Diencephalon (tissue), 1 donor: ENCODE results near the gene ALDOC. TPM values are rescaled to one million over a fixed set of nuclear protein-coding genes. Genes with fewer than 3 reads are reported as not detected.

Experiments
- total RNA-seq: library from RNA; depleted of rRNA; stranded (reverse); fragments of >200 nt; gene quantifications from one replicate; pipeline ENCODE4 v1.2.3, GENCODE V29; 2014

Gene ALDOC
- 249 TPM for total RNA-seq

DNA sequence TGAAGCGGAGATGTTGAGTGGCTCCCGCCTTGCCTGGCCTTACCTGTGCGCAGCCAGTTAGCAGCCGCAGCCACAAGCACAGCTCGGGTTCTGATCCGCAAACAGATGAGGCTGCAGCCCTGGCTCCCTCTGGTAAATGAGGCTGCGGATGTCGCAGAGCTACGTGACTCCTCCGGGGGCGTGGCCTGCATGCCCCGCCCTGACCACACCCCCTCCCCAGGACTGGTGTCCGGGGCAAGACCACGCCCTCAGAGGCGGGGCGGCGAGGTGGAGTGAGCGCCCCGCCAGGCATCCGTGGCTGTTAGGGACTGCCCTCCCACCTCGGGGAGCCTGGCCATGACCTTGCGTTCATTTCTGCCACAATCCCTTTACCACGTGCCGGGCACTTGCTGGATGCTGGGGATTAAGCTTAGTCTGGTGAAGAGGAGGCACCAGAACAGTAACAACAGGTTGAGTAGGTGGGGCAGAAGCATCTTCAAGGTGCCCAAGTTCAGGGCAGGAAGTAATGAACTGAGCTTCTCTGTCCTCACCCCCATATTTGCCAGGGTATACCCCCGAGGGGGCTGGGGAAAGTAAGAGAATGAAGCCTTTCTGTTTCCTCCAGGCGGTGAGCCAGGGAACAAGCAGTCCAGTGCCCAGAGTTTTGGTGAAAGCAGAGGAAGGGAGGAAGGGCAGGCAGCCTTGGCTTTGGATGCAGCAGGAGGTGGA is at the start of gene ALDOC:
TSS of gene ALDOC (minus strand) at position 138 of the 708 bp plus-strand sequence. CDS start 1,363 bp downstream, outside the sequence.

DNA sequence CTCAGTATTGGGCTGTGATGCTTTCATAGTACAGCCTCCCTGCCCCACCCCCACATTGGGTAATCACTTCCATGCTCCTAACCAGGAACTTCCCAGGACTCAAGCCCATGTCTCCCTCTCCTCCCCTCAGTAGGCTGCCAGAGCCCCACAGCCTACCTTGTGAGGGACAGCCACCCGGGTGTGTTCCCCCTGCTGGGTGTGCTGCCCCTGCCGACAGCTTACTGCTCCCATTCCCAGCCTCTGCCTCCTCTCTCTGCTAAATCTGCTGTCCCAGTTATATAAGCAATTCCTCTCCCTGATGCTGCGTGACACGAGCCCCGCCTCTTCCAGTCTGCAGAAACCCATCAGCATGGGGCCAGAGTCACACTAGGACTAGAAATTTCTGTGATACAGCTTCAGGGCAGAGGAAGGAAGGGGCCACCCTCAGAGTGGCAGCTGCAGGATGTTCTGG is 37.3 kb upstream of the ALDOC start, which contains the start of gene RSKR:
TSS of gene RSKR (minus strand) at position 255 of the 451 bp plus-strand sequence. CDS start at position 231, 24 bp downstream.

DNA sequence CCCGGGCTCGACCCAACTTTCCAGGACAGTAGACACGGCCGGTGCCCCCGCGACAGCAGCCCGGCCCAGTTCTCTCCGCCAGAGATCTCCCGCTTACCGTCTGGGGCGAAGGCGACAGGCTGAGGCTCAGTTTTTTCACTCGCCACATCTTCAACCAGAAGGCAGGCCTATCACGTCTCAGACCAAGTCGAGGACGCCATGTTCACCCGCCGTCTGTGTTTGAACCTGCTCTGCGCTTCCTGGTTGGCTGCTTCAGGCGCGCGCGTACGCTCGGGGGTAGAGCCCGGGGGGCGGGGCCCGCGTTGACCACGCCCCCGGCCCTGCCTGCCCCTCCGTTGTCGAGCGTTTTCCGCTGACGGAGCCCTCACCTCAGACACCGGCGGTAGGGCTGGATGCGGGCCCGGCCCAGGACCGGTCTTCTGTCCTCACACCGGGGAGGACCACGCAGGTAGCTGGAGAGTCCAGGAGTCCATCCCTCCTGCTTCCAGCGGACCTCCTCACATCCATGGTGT is 22.2 kb upstream of the ALDOC start, which contains the start of gene SPAG5:
TSS of gene SPAG5 (minus strand) at position 227 of the 512 bp plus-strand sequence. CDS start at position 148, 79 bp downstream.

DNA sequence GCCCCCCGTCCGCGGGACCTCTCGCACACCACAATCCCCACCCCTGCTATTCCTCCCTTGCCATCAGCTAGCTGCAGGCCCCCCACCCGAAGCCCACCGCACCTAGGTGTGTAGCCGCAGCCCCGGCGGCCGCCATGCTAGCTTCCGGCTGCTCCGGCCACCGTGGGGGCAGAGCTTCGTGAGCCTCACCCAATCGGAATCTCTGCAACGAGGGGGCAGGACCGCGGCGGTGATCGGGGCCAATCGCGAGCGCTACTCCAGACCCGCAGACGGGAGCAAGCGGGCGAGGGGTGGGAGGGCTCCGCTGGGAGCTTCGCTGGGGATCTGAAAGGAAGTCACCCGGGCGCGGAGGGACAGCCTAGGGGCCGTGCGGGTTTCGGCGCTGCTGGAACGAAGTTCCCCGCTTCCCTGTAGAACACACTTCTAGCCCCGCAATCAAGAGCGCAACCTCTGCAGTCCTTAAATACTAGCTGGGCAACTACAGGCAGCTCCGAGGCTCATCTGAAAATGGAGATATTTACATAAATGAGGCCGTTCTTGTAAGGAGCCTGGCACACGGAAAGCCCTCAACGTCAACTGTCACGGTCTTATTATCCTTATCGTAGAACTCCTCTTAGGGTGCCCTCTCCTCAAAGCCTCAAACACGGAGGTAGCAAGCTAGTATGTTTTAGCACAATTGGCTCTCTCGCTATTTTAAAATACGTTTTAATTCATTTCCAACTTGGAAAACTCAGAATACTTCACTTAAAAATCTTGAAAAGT is 5.2 kb downstream of the ALDOC start, which contains the start of gene PIGS:
TSS of gene PIGS (minus strand) at position 164 of the 762 bp plus-strand sequence. CDS start at position 136, 28 bp downstream.

DNA sequence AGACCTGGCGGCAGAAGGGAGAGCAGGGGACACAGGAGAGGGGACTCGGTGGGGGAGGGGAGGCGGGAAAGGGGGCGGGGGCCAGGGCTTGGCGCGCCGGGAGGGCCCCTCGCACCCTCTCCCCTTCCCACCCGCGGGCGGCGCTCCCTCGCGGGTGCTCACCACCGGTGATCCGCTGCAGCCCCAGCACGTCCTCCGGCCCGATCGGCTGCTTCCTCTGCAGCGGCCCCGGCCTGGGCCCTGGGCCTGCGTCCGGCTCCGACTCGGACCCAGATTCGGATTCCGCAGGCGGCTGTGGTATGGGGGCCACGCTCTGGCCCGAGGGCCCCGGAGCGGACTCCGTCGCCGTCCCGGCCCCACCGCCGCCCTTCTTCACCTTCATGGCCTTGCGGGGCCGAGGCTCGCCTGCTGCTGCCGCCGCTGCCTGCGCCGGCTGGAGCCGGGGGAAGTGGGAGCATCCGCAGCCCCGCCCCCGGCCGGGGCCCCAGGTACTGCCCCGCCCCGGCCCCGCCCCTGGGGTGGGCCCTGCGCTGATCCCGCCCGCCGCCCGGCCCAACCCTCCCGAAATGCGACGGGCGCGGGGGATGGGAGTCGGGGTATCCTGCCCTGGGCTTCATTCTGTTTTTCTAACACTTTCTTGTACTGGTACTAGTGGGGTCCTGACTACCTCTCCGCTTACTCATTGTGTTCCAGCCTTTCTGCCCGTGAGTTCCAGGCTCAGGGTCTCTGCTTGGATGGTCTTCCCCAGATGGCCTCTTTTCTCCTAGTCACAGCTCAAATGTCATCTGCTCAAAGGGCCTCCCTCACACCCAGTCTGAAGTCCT is 24.3 kb downstream of the ALDOC start, which contains the start of gene UNC119:
TSS of gene UNC119 (minus strand) at position 449 of the 824 bp plus-strand sequence. CDS start at position 382, 67 bp downstream.

Other genes with a start within 250 kb of the ALDOC start
- 33.7 TPM for gene IFT20, start 241.4 kb downstream of the ALDOC start, total RNA-seq
- 39.2 TPM for gene TNFAIP1, start 241.1 kb downstream of the ALDOC start, total RNA-seq
- gene POLDIP2, start 219.4 kb downstream of the ALDOC start, total RNA-seq: 49.4 TPM
- gene SEBOX, start 211.7 kb downstream of the ALDOC start, total RNA-seq: not detected
- 0.69 TPM for gene VTN, start 206.6 kb downstream of the ALDOC start, total RNA-seq
- 32.8 TPM for gene SARM1, start 205.2 kb downstream of the ALDOC start, total RNA-seq
- gene SLC46A1, start 170.7 kb downstream of the ALDOC start, total RNA-seq: 18.2 TPM
- gene SLC13A2, start 103.3 kb downstream of the ALDOC start, total RNA-seq: not detected
- gene FOXN1, start 70.5 kb downstream of the ALDOC start, total RNA-seq: not detected
- 35.8 TPM for gene UNC119, start 24.3 kb downstream of the ALDOC start, total RNA-seq
- gene PIGS, start 5.4 kb downstream of the ALDOC start, total RNA-seq: 30.2 TPM
- 9.7 TPM for gene SPAG5, start 22.1 kb upstream of the ALDOC start, total RNA-seq
- gene RSKR, start 37.3 kb upstream of the ALDOC start, total RNA-seq: 15.9 TPM
- 110 TPM for gene BLTP2, start 68.3 kb upstream of the ALDOC start, total RNA-seq
- 36.9 TPM for gene SDF2, start 85.0 kb upstream of the ALDOC start, total RNA-seq
- gene SUPT6H, start 85.3 kb upstream of the ALDOC start, total RNA-seq: 42.2 TPM
- 5.5 TPM for gene PROCA1, start 135.0 kb upstream of the ALDOC start, total RNA-seq
- 21.2 TPM for gene RAB34, start 141.0 kb upstream of the ALDOC start, total RNA-seq
- 340 TPM for gene RPL23A, start 143.1 kb upstream of the ALDOC start, total RNA-seq
- gene TLCD1, start 149.3 kb upstream of the ALDOC start, total RNA-seq: 1.6 TPM
- 0.92 TPM for gene NEK8, start 151.9 kb upstream of the ALDOC start, total RNA-seq
- 39.7 TPM for gene TRAF4, start 167.1 kb upstream of the ALDOC start, total RNA-seq